Neural progenitor cell (in vitro differentiated cells): ENCODE results near the gene COL13A1. TPM values are rescaled to one million over a fixed set of nuclear protein-coding genes. Genes with fewer than 3 reads are reported as not detected.

ENCODE experiments used
- DNase-seq: peaks from one replicate; pipeline ENCODE4 v3.0.0-alpha.2; 2016; ENCODE audit warnings: low spot score
- H2AFZ ChIP-seq: fragments of 200-600 bp; sonication (generic); replicated peaks from 2 replicates; pipeline ENCODE4 v1.6.1; 2016; ENCODE audit warnings: antibody characterized with exemption
- H3F3A ChIP-seq: fragments of 200-600 bp; sonication (generic); 2 replicates; pipeline ENCODE4 v1.6.1; 2016; ENCODE audit warnings: antibody characterized with exemption, low read depth
- H3K27ac ChIP-seq: fragments of 200-600 bp; sonication (generic); 2 replicates; pipeline ENCODE4 v1.5.1; 2016; ENCODE audit warnings: mild to moderate bottlenecking
- H3K27me3 ChIP-seq: fragments of 200-600 bp; sonication (generic); 2 replicates; pipeline ENCODE4 v1.6.1; 2016; ENCODE audit warnings: mild to moderate bottlenecking, moderate library complexity
- H3K36me3 ChIP-seq: fragments of 200-600 bp; sonication (generic); 2 replicates; pipeline ENCODE4 v1.5.1; 2016
- H3K4me1 ChIP-seq: fragments of 200-600 bp; sonication (generic); 2 replicates; pipeline ENCODE4 v1.6.1; 2016; ENCODE audit warnings: mixed run types
- H3K4me2 ChIP-seq: fragments of 200-600 bp; sonication (generic); 2 replicates; pipeline ENCODE4 v1.6.1; 2016
- H3K4me3 ChIP-seq: fragments of 200-600 bp; sonication (generic); 2 replicates; pipeline ENCODE4 v1.5.1; 2016
- H3K79me2 ChIP-seq: fragments of 200-600 bp; sonication (generic); 2 replicates; pipeline ENCODE4 v1.6.1; 2016; ENCODE audit warnings: low read depth
- H3K9ac ChIP-seq: fragments of 200-600 bp; sonication (generic); 2 replicates; pipeline ENCODE4 v1.6.1; 2016
- H3K9me3 ChIP-seq: fragments of 200-600 bp; sonication (generic); 2 replicates; pipeline ENCODE4 v1.5.1; 2016; ENCODE audit warnings: low read depth
- H4K20me1 ChIP-seq: fragments of 200-600 bp; sonication (generic); 2 replicates; pipeline ENCODE4 v1.6.1; 2016; ENCODE audit warnings: low read depth
- H3K27ac Mint-ChIP-seq: 3 replicates; pipeline ENCODE4 v1.8.0; 2021; ENCODE audit warnings: mixed read lengths
- H3K27me3 Mint-ChIP-seq: 2 replicates; pipeline ENCODE4 v1.8.0; 2022; ENCODE audit warnings: low read depth, mild to moderate bottlenecking, inconsistent platforms, moderate library complexity, mixed read lengths; ENCODE audit not compliant: insufficient read depth
- H3K36me3 Mint-ChIP-seq: 3 replicates; pipeline ENCODE4 v1.8.0; 2021; ENCODE audit warnings: mixed read lengths
- H3K4me1 Mint-ChIP-seq: 3 replicates; pipeline ENCODE4 v1.8.0; 2021; ENCODE audit warnings: mixed read lengths
- H3K4me3 Mint-ChIP-seq: 3 replicates; pipeline ENCODE4 v1.8.0; 2021; ENCODE audit warnings: mild to moderate bottlenecking, moderate library complexity, mixed read lengths
- H3K9me3 Mint-ChIP-seq: 3 replicates; pipeline ENCODE4 v1.8.0; 2020; ENCODE audit warnings: mixed read lengths
- CTCF ChIP-seq: fragments of 200-600 bp; sonication (generic); IDR thresholded peaks from 2 replicates; pipeline ENCODE4 v1.5.1; 2017; ENCODE audit warnings: antibody characterized with exemption, mild to moderate bottlenecking
- EZH2 ChIP-seq: fragments of 200-600 bp; sonication (generic); IDR thresholded peaks from 2 replicates; pipeline ENCODE4 v1.6.1; 2017; ENCODE audit warnings: antibody characterized with exemption, mild to moderate bottlenecking, moderate library complexity
- EZH2phosphoT487 ChIP-seq: fragments of 200-600 bp; sonication (generic); IDR thresholded peaks from 2 replicates; pipeline ENCODE4 v1.6.1; 2017; ENCODE audit warnings: antibody characterized with exemption
- total RNA-seq: library from RNA; depleted of rRNA; stranded (reverse); fragments of >200 nt; gene quantifications from 2 replicates; pipeline ENCODE4 v1.2.3, GENCODE V29; 2015; ENCODE audit warnings: low replicate concordance

Gene COL13A1
- total RNA-seq, 1 donor from 2014 or later, result 1.3 TPM

- TF ChIP-seq CTCF (no peak), EZH2phosphoT487 (no peak), EZH2 (no peak)
- H3K4me2 ChIP-seq, result no peak overlapping the region
- no peak overlapping the region for H3K27ac ChIP-seq
- peaks cover 5% of the 10 kb centered on the region for H3F3A ChIP-seq
- Mint-ChIP-seq H3K4me1 (peaks cover 61% of the 10 kb centered on the region), H3K9me3 (no peaks in the 10 kb centered on the region), H3K36me3 (no peaks in the 10 kb centered on the region), H3K27me3 (peaks cover 16% of the 10 kb centered on the region), H3K4me3 (no peak overlapping the region), H3K27ac (no peak overlapping the region)
- no peaks in the 10 kb centered on the region for H4K20me1 ChIP-seq
- H3K9ac ChIP-seq, result no peak overlapping the region
- H3K9me3 ChIP-seq, result no peaks in the 10 kb centered on the region
- H3K36me3 ChIP-seq, result no peaks in the 10 kb centered on the region
- no peak overlapping the region for H2AFZ ChIP-seq
- H3K4me3 ChIP-seq, result no peak overlapping the region
- H3K79me2 ChIP-seq, result no peaks in the 10 kb centered on the region
- H3K4me1 ChIP-seq, result peaks cover 33% of the 10 kb centered on the region
- H3K27me3 ChIP-seq, result no peaks in the 10 kb centered on the region
- no peak for DNase-seq
Measured at GRCh38 chr10:69874449-69874848, 72.7 kb downstream of the COL13A1 start.

DNA sequence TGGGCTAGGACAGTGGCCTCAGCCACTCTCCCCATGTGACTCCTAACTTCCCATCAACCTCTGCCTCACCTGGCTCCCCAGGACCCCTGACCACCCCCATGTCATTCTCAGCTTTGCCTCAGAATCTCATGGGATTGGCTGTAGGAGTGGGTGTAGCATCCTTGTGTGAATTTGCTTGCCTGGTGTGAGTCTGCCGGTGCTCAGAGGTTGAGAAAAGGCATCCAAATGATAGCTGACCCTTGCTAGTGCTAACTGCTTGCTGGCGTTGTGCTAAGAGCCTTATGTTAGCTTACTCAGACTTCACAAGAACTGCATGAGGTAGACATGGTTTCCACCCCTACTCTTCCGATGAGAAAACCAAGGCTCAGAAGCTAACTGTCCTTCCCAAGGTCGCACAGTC, 74.2 kb downstream of the COL13A1 start:
- no peak overlapping the region for H3K4me3 Mint-ChIP-seq
- no peak overlapping the region for H2AFZ ChIP-seq
- H3K36me3 Mint-ChIP-seq, result no peaks in the 10 kb centered on the region
- H3K9me3 Mint-ChIP-seq, result no peaks in the 10 kb centered on the region
- DNase-seq, result no peak
- TF ChIP-seq EZH2phosphoT487 (no peak), EZH2 (no peak), CTCF (no peak)
- no peak overlapping the region for H3K4me3 ChIP-seq
- no peak overlapping the region for H3K9ac ChIP-seq
- H3K27ac Mint-ChIP-seq, result no peak overlapping the region
- H3K4me2 ChIP-seq, result no peak overlapping the region
- H3K4me1 Mint-ChIP-seq, result peaks cover 71% of the 10 kb centered on the region
- H3F3A ChIP-seq, result peaks cover 6% of the 10 kb centered on the region
- peaks cover 41% of the 10 kb centered on the region for H3K4me1 ChIP-seq
- no peaks in the 10 kb centered on the region for H3K79me2 ChIP-seq
- H3K36me3 ChIP-seq, result no peaks in the 10 kb centered on the region
- no peaks in the 10 kb centered on the region for H3K9me3 ChIP-seq
- peaks cover 17% of the 10 kb centered on the region for H3K27me3 Mint-ChIP-seq
- H3K27ac ChIP-seq, result no peak overlapping the region
- H4K20me1 ChIP-seq, result no peaks in the 10 kb centered on the region
- H3K27me3 ChIP-seq, result no peaks in the 10 kb centered on the region

DNA sequence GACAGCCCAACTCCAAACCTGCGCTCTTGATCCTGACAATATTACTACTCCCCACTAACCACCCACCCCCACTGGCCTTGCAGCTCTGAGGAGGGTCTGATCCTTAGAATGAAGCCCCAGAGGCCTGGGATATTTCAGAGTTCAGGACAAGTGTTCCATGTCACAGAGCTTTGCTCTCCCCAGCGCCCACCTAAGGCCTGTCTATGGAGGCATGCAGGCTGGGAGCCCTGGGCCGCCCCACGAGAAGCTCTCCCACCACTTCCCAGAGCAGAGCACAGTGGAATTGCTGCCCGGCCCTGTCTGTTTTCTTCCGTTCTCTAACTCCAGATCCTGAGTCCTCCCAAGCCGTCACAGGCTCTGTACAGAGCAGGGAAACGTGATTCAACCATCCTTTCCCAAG, 74.6 kb downstream of the COL13A1 start:
- H3K9me3 Mint-ChIP-seq, result no peaks in the 10 kb centered on the region
- Histone ChIP-seq H3K27ac (no peak overlapping the region), H3K4me3 (no peak overlapping the region), H3K9me3 (no peaks in the 10 kb centered on the region), H3K27me3 (no peaks in the 10 kb centered on the region), H3K4me1 (peaks cover 39% of the 10 kb centered on the region), H4K20me1 (no peaks in the 10 kb centered on the region), H3K36me3 (no peaks in the 10 kb centered on the region), H3F3A (peaks cover 6% of the 10 kb centered on the region), H3K4me2 (no peak overlapping the region), H3K79me2 (no peaks in the 10 kb centered on the region), H3K9ac (no peak overlapping the region), H2AFZ (no peak overlapping the region)
- TF ChIP-seq CTCF (no peak), EZH2 (no peak), EZH2phosphoT487 (no peak)
- peaks cover 71% of the 10 kb centered on the region for H3K4me1 Mint-ChIP-seq
- DNase-seq, result no peak
- H3K4me3 Mint-ChIP-seq, result no peak overlapping the region
- H3K27me3 Mint-ChIP-seq, result peaks cover 17% of the 10 kb centered on the region
- no peaks in the 10 kb centered on the region for H3K36me3 Mint-ChIP-seq
- no peak overlapping the region for H3K27ac Mint-ChIP-seq
